GM21515 (cell line): ENCODE measurements around the gene NDOR1.

ENCODE experiments used
- ATAC-seq: cut with Tn5 transposase; IDR thresholded peaks from one replicate; pipeline ENCODE4 v1.9.1; 2021; ENCODE audit not compliant: unreplicated experiment

The NDOR1 gene

GRCh38 chr9:137167747-137168572 lies 37.5 kb upstream of the NDOR1 start:
- no peak for ATAC-seq

- ATAC-seq, result no peak
These were observed 37.0 kb upstream of the NDOR1 start for GRCh38 chr9:137168573-137168903.

- ATAC-seq, result no peak
These were observed 36.3 kb upstream of the NDOR1 start for GRCh38 chr9:137168904-137169856.

GRCh38 chr9:137169896-137170358 lies 35.6 kb upstream of the NDOR1 start, which contains the start of gene LRRC26:
LRRC26 (minus strand) TSS chr9:137170051; CDS start chr9:137169943, 108 bp downstream.
- ATAC-seq, result no peak

- ATAC-seq, result no peak
These were observed 34.9 kb upstream of the NDOR1 start for GRCh38 chr9:137170486-137171148.

- no peak for ATAC-seq
These were observed 34.2 kb upstream of the NDOR1 start for GRCh38 chr9:137171149-137171900.

- no peak for ATAC-seq
These were observed 32.4 kb upstream of the NDOR1 start for GRCh38 chr9:137172901-137173795.

GRCh38 chr9:137173796-137174664 lies 31.5 kb upstream of the NDOR1 start:
- ATAC-seq, result no peak

- ATAC-seq, result no peak
These were observed 30.7 kb upstream of the NDOR1 start for GRCh38 chr9:137174722-137175293.

GRCh38 chr9:137175345-137175961 lies 30.0 kb upstream of the NDOR1 start:
- ATAC-seq, result no peak

- ATAC-seq, result no peak
These were observed 29.0 kb upstream of the NDOR1 start for GRCh38 chr9:137176302-137177182.

GRCh38 chr9:137178201-137178938 lies 27.1 kb upstream of the NDOR1 start:
- ATAC-seq, result no peak

GRCh38 chr9:137178939-137179630 lies 26.4 kb upstream of the NDOR1 start:
- no peak for ATAC-seq

GRCh38 chr9:137179761-137180160 lies 25.7 kb upstream of the NDOR1 start:
- no peak for ATAC-seq

- no peak for ATAC-seq
These were observed 25.0 kb upstream of the NDOR1 start for GRCh38 chr9:137180491-137180890.
